ENCODE results near the gene ZNF358.
A peak's percentile ranks its signal among the peaks of the same experiment; 100 is the strongest.

Gene ZNF358

DNA sequence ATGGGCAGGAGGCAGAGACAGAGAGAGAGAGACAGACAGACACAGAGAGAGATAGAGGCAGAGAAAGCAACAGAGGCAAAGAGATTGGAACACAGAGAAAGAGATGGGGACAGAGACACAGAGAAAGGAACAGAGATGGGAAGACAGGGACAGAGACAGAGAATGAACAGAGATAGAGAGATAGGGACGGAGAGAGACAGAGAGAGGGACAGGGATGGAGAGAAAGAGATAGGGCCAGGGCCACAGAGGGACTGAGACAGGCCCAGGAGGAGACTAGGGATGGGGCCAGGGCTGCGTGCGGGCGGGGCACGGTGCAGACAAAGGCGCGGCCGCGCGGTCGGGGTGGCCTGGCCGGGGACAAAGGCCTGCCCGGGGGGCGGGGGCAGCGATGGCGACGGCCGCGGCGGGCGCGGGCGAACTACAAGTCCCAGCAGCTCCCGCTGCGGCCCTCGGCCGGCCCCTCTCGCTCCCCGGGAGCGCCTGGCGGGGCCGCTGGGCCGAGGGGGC lies at the start of gene ZNF358:
Gene ZNF358, plus strand, starts transcription at position 459 of the 507 bp plus-strand sequence. CDS start 3,140 bp downstream, outside the sequence.
- DNase-seq (ENCODE audit: low read depth), result no peak

DNA sequence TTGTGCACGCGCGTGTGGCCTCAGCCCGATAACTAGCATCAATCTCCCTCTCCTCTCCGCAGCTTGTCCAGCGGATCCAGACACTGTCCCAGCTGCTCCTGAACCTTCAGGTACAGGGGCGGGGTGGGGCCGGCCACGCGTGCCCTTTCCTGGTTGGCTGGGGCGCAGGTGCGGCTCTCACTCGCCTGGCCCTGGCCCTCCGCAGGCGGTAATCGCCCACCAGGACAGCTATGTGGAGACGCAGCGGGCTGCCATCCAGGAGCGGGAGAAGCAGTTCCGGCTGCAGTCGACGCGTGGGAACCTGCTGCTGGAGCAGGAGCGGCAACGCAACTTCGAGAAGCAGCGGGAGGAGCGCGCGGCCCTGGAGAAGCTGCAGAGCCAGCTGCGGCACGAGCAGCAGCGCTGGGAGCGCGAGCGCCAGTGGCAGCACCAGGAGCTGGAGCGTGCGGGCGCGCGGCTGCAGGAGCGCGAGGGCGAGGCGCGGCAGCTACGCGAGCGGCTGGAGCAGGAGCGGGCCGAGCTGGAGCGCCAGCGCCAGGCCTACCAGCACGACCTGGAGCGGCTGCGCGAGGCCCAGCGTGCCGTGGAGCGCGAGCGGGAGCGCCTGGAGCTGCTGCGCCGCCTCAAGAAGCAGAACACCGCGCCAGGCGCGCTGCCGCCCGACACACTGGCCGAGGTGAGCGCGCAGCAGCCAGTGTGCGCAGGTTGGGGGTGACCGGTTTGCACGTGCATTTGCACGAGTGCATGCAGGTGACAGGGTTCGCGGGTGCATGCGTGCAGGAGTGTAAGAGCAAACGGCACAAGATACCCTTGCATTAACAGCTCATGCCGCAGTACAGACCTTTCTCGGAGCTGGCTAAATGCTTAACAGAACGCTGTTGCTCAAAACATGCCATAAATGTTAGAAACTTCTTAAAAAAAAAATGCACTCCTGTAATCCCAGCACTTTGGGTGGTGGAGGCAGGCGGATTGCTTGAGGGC lies 48.6 kb upstream of the ZNF358 start:
- no peak for DNase-seq (ENCODE audit: low read depth)

GRCh38 chr19:7468840-7469239 lies 47.1 kb upstream of the ZNF358 start:
- no peak for DNase-seq (ENCODE audit: low read depth)

- no peak for DNase-seq (ENCODE audit: low read depth)
Observed at GRCh38 chr19:7469669-7470285, 46.1 kb upstream of the ZNF358 start.

- no peak for DNase-seq (ENCODE audit: low read depth)
Observed at GRCh38 chr19:7470540-7471305, 45.2 kb upstream of the ZNF358 start.

- no peak for DNase-seq (ENCODE audit: low read depth)
Observed at GRCh38 chr19:7471696-7472615, 43.9 kb upstream of the ZNF358 start.

GRCh38 chr19:7475665-7476064 lies 40.2 kb upstream of the ZNF358 start:
- no peak for DNase-seq (ENCODE audit: low read depth)

DNA sequence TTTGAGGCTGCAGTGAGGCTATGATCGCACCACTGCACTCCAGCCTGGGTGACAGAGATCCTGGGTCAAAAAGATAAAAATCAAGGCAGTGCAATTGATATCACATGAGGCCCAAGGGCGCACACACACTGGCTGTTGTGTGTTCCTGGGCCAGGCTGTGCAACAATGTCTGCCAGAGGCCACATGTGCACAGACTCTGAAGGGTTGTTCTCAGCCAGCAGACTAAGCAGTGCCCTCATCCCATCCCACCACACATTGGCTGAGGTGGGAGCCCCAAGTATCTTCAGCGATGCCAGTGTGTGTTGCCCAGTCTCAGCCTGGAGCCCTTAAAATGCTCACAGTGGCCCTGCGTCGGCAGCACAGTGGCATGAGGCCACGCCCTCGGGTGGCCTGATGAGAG lies 39.7 kb upstream of the ZNF358 start:
- DNase-seq (ENCODE audit: low read depth), result no peak

- no peak for DNase-seq (ENCODE audit: low read depth)
Observed at GRCh38 chr19:7476777-7477494, 39.0 kb upstream of the ZNF358 start.

DNA sequence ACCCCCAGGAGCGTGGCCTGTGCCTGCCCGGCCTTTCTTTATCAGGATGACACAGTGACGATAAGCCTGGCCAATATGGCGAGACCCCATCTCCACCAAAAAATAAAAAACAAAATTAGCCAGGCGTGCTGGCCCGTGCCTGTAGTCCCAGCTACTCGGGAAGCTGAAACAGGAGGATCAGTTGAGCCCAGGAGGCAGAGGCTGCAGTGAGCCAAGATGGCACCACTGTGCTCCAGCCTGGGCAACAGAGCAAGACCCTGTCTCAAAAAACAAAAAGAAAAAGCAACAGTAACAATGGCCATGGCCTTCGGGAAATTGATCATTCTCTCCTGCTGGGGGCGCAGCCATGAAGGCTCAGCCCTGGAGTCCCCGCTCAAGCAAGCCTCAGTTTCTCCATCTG lies 38.1 kb upstream of the ZNF358 start:
- no peak for DNase-seq (ENCODE audit: low read depth)

DNA sequence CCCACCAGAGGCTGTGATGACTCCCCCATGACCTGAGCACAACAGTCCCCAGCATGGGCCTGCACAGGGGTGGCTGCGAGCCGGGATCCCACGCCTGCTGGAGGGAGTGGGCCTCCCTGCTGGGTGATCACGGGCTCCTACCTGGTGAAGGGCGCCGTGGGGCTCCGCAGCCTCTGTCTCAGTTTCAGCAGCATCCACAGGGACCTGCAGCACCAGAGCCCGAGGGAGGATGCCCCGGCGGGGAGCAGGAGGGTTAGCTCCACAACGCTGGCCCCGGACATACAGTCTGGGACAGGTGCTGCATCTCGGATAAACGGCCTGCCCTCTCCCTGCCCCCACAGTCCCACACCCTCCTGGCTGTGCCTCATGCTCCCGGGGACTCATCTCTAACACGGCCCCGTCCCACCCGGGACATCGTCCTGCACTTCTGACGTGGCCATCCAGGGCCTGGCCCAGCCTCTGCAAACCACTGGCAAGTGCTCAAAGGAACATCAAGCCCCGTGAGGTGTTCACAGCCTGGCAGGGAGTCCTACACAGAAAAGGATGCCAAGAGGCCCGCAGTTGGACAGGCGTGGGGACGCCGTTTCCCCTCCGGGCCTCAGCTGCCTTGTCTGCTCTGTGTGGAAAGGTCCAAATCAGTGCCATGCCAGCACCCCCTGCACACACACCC lies 37.6 kb upstream of the ZNF358 start:
- DNase-seq (ENCODE audit: low read depth), result no peak

GRCh38 chr19:7478843-7479227 lies 37.1 kb upstream of the ZNF358 start:
- no peak for DNase-seq (ENCODE audit: low read depth)

DNA sequence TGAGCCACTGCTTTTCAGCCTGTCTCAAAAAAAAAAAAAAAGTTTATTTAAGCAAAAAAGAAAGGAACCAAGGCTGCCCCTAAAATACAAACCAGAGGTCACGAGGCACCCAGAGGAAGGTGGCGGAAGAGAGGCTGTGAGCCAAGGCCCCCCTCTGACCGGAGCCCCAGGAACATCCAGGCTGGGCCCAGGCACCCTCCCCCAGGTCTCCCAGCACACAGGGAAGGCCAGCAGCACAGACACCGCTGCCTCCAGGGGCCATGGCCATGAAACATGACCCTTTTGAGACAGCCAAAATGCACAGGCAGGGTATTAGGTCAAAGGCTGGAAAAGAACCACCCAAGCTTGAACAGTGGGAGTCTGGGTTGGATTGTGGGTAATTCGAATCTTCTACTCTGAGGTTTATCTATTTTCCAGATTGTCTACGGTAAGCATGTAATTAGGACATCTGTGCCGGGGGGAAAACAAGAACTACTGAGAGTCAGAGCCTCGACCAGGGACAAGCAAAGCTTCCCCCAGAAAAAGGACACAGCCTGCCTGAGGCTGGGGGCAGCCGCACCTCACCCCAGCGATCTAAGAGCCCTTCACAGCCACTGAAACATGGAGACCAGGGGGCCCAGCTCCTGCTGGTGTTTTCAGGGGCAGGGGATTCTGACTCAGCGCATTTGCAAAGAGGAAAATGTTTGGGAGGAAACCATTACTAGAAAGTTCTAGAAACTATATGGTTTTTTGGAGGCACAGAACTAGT lies 35.5 kb upstream of the ZNF358 start:
- DNase-seq (ENCODE audit: low read depth), result no peak

DNA sequence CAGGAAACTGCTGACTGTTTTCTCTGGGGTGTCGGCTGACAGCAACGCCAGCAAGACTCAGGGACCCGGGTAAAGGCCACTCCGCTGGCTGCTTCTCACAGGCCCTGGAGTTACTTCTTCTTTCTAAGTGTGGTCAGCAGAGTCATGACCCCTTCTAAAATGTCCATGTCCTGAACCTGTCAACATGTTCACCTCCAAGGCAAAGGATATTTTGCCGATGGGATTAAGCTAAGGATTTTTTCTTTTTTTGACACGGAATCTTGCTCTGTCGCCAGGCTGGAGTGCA lies 35.0 kb upstream of the ZNF358 start:
- no peak for DNase-seq (ENCODE audit: low read depth)

- no peak for DNase-seq (ENCODE audit: low read depth)
Observed at GRCh38 chr19:7482584-7483439, 33.1 kb upstream of the ZNF358 start.

DNA sequence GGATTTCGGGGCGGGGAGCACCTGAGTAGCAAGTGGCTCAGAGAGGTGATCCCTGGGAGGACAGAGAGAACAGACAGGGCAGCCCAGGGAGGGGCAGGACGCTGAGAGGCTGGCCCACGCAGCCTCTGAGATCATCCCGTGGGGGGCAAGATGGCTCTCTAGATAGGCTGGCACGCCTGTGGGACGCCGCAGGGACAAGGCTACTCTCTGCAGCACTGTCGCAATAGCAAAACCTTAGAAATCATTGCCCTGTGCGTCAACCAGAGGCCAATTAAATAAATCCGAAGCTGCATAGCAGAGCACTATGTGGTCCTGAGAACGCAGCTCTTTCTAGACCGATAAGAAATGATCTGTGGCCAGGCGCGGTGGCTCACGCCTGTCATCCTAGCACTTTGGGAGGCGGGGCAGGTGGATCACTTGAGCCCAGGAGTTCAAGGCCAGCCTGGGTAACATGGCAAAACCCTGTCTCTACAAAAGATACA lies 32.1 kb upstream of the ZNF358 start:
- no peak for DNase-seq (ENCODE audit: low read depth)

GRCh38 chr19:7486923-7487322 lies 29.0 kb upstream of the ZNF358 start:
- DNase-seq (ENCODE audit: low read depth), result no peak

DNA sequence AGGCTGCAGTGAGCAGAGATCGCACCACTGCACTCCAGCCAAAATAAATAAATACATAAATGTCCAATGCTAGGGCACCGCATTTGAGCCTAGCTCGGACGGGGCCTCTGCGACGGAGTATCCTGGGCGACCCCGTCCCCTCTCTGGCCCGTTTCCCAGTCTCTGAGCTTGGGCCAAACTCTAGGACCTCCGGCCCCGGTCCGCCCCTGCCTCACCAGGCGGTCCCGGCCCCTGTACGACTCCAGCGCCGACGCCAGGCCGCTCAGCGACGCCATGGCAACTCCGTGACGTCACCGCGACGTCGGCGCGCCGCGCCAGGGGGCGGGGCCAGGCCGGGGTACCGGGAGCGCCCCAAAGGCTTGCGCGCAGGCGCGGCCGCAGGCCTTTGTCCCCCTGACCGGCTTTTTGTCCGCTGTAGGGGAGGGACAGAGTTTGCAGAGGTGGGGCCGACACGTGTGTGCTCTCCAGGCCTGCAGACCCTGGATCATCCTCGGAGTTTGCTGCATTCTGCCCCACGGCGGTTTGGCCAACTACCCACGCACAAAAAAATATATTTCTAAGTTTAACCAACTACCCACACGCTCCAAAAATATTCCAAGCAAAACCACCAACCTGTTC lies 27.1 kb upstream of the ZNF358 start, which contains the start of gene PEX11G:
Gene PEX11G, minus strand, starts transcription at position 300 of the 618 bp plus-strand sequence. Its CDS starts 25 bp downstream, at position 275.
- peak; percentile 82 for DNase-seq (ENCODE audit: low read depth)

All from activated gamma-delta T cell treated with anti-CD3 and anti-CD28 coated beads, Interleukin-2, amount 50 U/mL, for 16 hours (primary cell).